Activated naive CD8-positive, alpha-beta T cell (primary cell): ENCODE measurements around the gene PTEN.
"Not testable (repeated sequence)": the region's sequence is repeated elsewhere in the genome, so short reads cannot be mapped to it uniquely, and the experiment has no call there.

Source experiments
- H3K27ac Mint-ChIP-seq: one replicate; pipeline ENCODE4 v1.8.0; 2021; ENCODE audit warnings: mixed read lengths
- H3K27me3 Mint-ChIP-seq: one replicate; pipeline ENCODE4 v1.8.0; 2021; ENCODE audit warnings: mixed read lengths
- H3K36me3 Mint-ChIP-seq: one replicate; pipeline ENCODE4 v1.8.0; 2021; ENCODE audit warnings: mixed read lengths
- H3K4me1 Mint-ChIP-seq: one replicate; pipeline ENCODE4 v1.8.0; 2021; ENCODE audit warnings: low read depth, mixed read lengths
- H3K4me3 Mint-ChIP-seq: one replicate; pipeline ENCODE4 v1.8.0; 2021; ENCODE audit warnings: mild to moderate bottlenecking, mixed read lengths
- H3K9me3 Mint-ChIP-seq: one replicate; pipeline ENCODE4 v1.8.0; 2021; ENCODE audit warnings: low read depth, mixed read lengths

The PTEN gene

GRCh38 chr10:87875929-87876571 lies 12.6 kb downstream of the PTEN start:
- peaks cover 67% of the 10 kb centered on the region for H3K4me1 Mint-ChIP-seq
- H3K9me3 Mint-ChIP-seq, result no peaks in the 10 kb centered on the region
- peaks cover 12% of the 10 kb centered on the region for H3K36me3 Mint-ChIP-seq
- no peak overlapping the region for H3K4me3 Mint-ChIP-seq
- H3K27me3 Mint-ChIP-seq, result no peaks in the 10 kb centered on the region
- no peak overlapping the region for H3K27ac Mint-ChIP-seq

- no peaks in the 10 kb centered on the region for H3K9me3 Mint-ChIP-seq
- peak overlapping the region; percentile 28 for H3K27ac Mint-ChIP-seq
- H3K27me3 Mint-ChIP-seq, result no peaks in the 10 kb centered on the region
- H3K36me3 Mint-ChIP-seq, result peaks cover 22% of the 10 kb centered on the region
- no peak overlapping the region for H3K4me3 Mint-ChIP-seq
- peaks cover 58% of the 10 kb centered on the region for H3K4me1 Mint-ChIP-seq
Measured at GRCh38 chr10:87878664-87879459, 15.4 kb downstream of the PTEN start.

GRCh38 chr10:87880336-87880735 lies 16.9 kb downstream of the PTEN start:
- no peaks in the 10 kb centered on the region for H3K27me3 Mint-ChIP-seq
- peaks cover 25% of the 10 kb centered on the region for H3K36me3 Mint-ChIP-seq
- H3K9me3 Mint-ChIP-seq, result no peaks in the 10 kb centered on the region
- H3K27ac Mint-ChIP-seq, result no peak overlapping the region
- H3K4me3 Mint-ChIP-seq, result no peak overlapping the region
- peaks cover 46% of the 10 kb centered on the region for H3K4me1 Mint-ChIP-seq

- H3K4me3 Mint-ChIP-seq, H3K27me3 Mint-ChIP-seq: not testable (repeated sequence)
- peaks cover 10% of the 10 kb centered on the region for H3K9me3 Mint-ChIP-seq
- peaks cover 34% of the 10 kb centered on the region for H3K36me3 Mint-ChIP-seq
- H3K4me1 Mint-ChIP-seq, result peaks cover 44% of the 10 kb centered on the region
- H3K27ac Mint-ChIP-seq, result peak overlapping the region; percentile 64
Measured at GRCh38 chr10:87881373-87882059, 18.1 kb downstream of the PTEN start.

GRCh38 chr10:87882555-87883294 lies 19.3 kb downstream of the PTEN start:
- peak overlapping the region; percentile 21 for H3K4me3 Mint-ChIP-seq
- peak overlapping the region; percentile 64 for H3K27ac Mint-ChIP-seq
- H3K4me1 Mint-ChIP-seq, result peaks cover 46% of the 10 kb centered on the region
- H3K27me3 Mint-ChIP-seq, result no peaks in the 10 kb centered on the region
- H3K9me3 Mint-ChIP-seq, result peaks cover 18% of the 10 kb centered on the region
- peaks cover 42% of the 10 kb centered on the region for H3K36me3 Mint-ChIP-seq

- peaks cover 29% of the 10 kb centered on the region for H3K36me3 Mint-ChIP-seq
- H3K4me1 Mint-ChIP-seq, result peaks cover 44% of the 10 kb centered on the region
- no peaks in the 10 kb centered on the region for H3K27me3 Mint-ChIP-seq
- H3K9me3 Mint-ChIP-seq, result peaks cover 18% of the 10 kb centered on the region
- H3K27ac Mint-ChIP-seq, result no peak overlapping the region
- H3K4me3 Mint-ChIP-seq, result no peak overlapping the region
Measured at GRCh38 chr10:87886635-87887034, 23.2 kb downstream of the PTEN start.

GRCh38 chr10:87887146-87887545 lies 23.7 kb downstream of the PTEN start:
- no peak overlapping the region for H3K27ac Mint-ChIP-seq
- H3K36me3 Mint-ChIP-seq, result peaks cover 26% of the 10 kb centered on the region
- no peak overlapping the region for H3K4me3 Mint-ChIP-seq
- peaks cover 40% of the 10 kb centered on the region for H3K4me1 Mint-ChIP-seq
- H3K9me3 Mint-ChIP-seq, result peaks cover 18% of the 10 kb centered on the region
- no peaks in the 10 kb centered on the region for H3K27me3 Mint-ChIP-seq

- Mint-ChIP-seq H3K27me3 (no peaks in the 10 kb centered on the region), H3K4me3 (no peak overlapping the region), H3K4me1 (peaks cover 40% of the 10 kb centered on the region), H3K36me3 (peaks cover 26% of the 10 kb centered on the region), H3K27ac (no peak overlapping the region), H3K9me3 (peaks cover 18% of the 10 kb centered on the region)
Measured at GRCh38 chr10:87887548-87888289, 24.3 kb downstream of the PTEN start.

GRCh38 chr10:87895430-87895829 lies 32.0 kb downstream of the PTEN start:
- Mint-ChIP-seq H3K27ac (peak overlapping the region; percentile 34), H3K4me3 (no peak overlapping the region), H3K36me3 (peaks cover 31% of the 10 kb centered on the region), H3K27me3 (no peaks in the 10 kb centered on the region), H3K9me3 (no peaks in the 10 kb centered on the region), H3K4me1 (peaks cover 67% of the 10 kb centered on the region)

- Mint-ChIP-seq H3K27ac (peak overlapping the region; percentile 67), H3K36me3 (peaks cover 38% of the 10 kb centered on the region), H3K4me3 (no peak overlapping the region), H3K27me3 (no peaks in the 10 kb centered on the region), H3K4me1 (peaks cover 71% of the 10 kb centered on the region), H3K9me3 (peaks cover 7% of the 10 kb centered on the region)
Measured at GRCh38 chr10:87896216-87896615, 32.8 kb downstream of the PTEN start.

GRCh38 chr10:87897957-87898356 lies 34.5 kb downstream of the PTEN start:
- H3K9me3 Mint-ChIP-seq, result peaks cover 12% of the 10 kb centered on the region
- not testable (repeated sequence) for H3K27me3 Mint-ChIP-seq, H3K4me3 Mint-ChIP-seq
- peaks cover 70% of the 10 kb centered on the region for H3K4me1 Mint-ChIP-seq
- H3K27ac Mint-ChIP-seq, result peak overlapping the region; percentile 41
- peaks cover 53% of the 10 kb centered on the region for H3K36me3 Mint-ChIP-seq

- not testable (repeated sequence) for H3K4me3 Mint-ChIP-seq, H3K27ac Mint-ChIP-seq, H3K27me3 Mint-ChIP-seq
- H3K4me1 Mint-ChIP-seq, result peaks cover 66% of the 10 kb centered on the region
- peaks cover 49% of the 10 kb centered on the region for H3K36me3 Mint-ChIP-seq
- H3K9me3 Mint-ChIP-seq, result peaks cover 15% of the 10 kb centered on the region
Measured at GRCh38 chr10:87903396-87903795, 40.0 kb downstream of the PTEN start.

GRCh38 chr10:87913156-87913921 lies 49.9 kb downstream of the PTEN start:
- Mint-ChIP-seq H3K9me3 (peaks cover 19% of the 10 kb centered on the region), H3K27ac (no peak overlapping the region), H3K4me3 (no peak overlapping the region), H3K4me1 (peaks cover 39% of the 10 kb centered on the region), H3K27me3 (no peaks in the 10 kb centered on the region), H3K36me3 (peaks cover 44% of the 10 kb centered on the region)
